HepG2 (cell line): ENCODE results near the gene SRCIN1. TPM values are rescaled to one million over a fixed set of nuclear protein-coding genes. Genes with fewer than 3 reads are reported as not detected.
A peak's percentile ranks its signal among the peaks of the same experiment; 100 is the strongest.

ENCODE experiments used
- ASH2L ChIP-seq: fragments of 300-600, 200-600 bp; sonication (generic); IDR thresholded peaks from 2 replicates; pipeline ENCODE4 v1.7.0; 2017; ENCODE audit warnings: low read depth, mild to moderate bottlenecking, moderate library complexity, mixed read lengths, low read length; ENCODE audit not compliant: insufficient read length
- CC2D1A ChIP-seq: sonication (generic); formaldehyde crosslinking; IDR thresholded peaks from 2 replicates; pipeline ENCODE4 v1.8.1; 2023; ENCODE audit warnings: mild to moderate bottlenecking, missing genetic modification reagents
- DNMT3B ChIP-seq: conservative IDR thresholded peaks from 2 replicates; pipeline ENCODE4 v1.6.1; 2016; ENCODE audit warnings: missing biosample characterization, control low read depth
- EED ChIP-seq: sonication (generic); formaldehyde crosslinking; IDR thresholded peaks from 2 replicates; pipeline ENCODE4 v1.5.0; 2020; ENCODE audit warnings: mild to moderate bottlenecking, missing genetic modification reagents
- FOXJ3 ChIP-seq: sonication (generic); formaldehyde crosslinking; IDR thresholded peaks from 2 replicates; pipeline ENCODE4 v1.4.0; 2020; ENCODE audit warnings: missing genetic modification reagents, mild to moderate bottlenecking, borderline replicate concordance
- HMGA1 ChIP-seq: sonication (generic); formaldehyde crosslinking; conservative IDR thresholded peaks from 2 replicates; pipeline ENCODE4 v1.4.0; 2020; ENCODE audit warnings: missing genetic modification reagents
- HNRNPUL1 ChIP-seq: fragments of 200-400 bp; formaldehyde crosslinking; IDR thresholded peaks from 2 replicates; pipeline ENCODE4 v1.6.1; 2017; ENCODE audit warnings: low read depth, mild to moderate bottlenecking, low read length, moderate library complexity
- KDM2A ChIP-seq: sonication (generic); formaldehyde crosslinking; IDR thresholded peaks from 2 replicates; pipeline ENCODE4 v1.4.0; 2020; ENCODE audit warnings: low read depth, missing genetic modification reagents, borderline replicate concordance
- POLR2AphosphoS5 ChIP-seq: IDR thresholded peaks from 2 replicates; pipeline ENCODE4 v1.6.1; 2012; ENCODE audit warnings: low read depth, low read length
- RAD51 ChIP-seq: fragments of 450-650 bp; IDR thresholded peaks from 2 replicates; pipeline ENCODE4 v1.6.1; 2016; ENCODE audit warnings: borderline replicate concordance
- REXO4 ChIP-seq: sonication (generic); formaldehyde crosslinking; IDR thresholded peaks from 2 replicates; pipeline ENCODE4 v1.8.0; 2022; ENCODE audit warnings: missing genetic modification reagents, mild to moderate bottlenecking, borderline replicate concordance
- RNF219 ChIP-seq: sonication (generic); formaldehyde crosslinking; IDR thresholded peaks from 2 replicates; pipeline ENCODE4 v1.5.0; 2020; ENCODE audit warnings: mild to moderate bottlenecking, missing genetic modification reagents
- SAP130 ChIP-seq: IDR thresholded peaks from 2 replicates; pipeline ENCODE4 v1.6.1; 2016; ENCODE audit warnings: low read depth
- ZBTB10 ChIP-seq: sonication (generic); formaldehyde crosslinking; IDR thresholded peaks from 2 replicates; pipeline ENCODE4 v1.4.0; 2020; ENCODE audit warnings: missing genetic modification reagents, borderline replicate concordance
- ZBTB7A ChIP-seq: sonication (generic); formaldehyde crosslinking; IDR thresholded peaks from 2 replicates; pipeline ENCODE4 v1.8.0; 2022; ENCODE audit warnings: mild to moderate bottlenecking, missing genetic modification reagents
- ZKSCAN1 ChIP-seq: fragments of 150-350 bp; IDR thresholded peaks from 2 replicates; pipeline ENCODE4 v1.6.1; 2014; ENCODE audit warnings: low read length
- ZNF274 ChIP-seq: sonication (generic); formaldehyde crosslinking; IDR thresholded peaks from 2 replicates; pipeline ENCODE4 v1.5.1; 2020; ENCODE audit warnings: mild to moderate bottlenecking, missing genetic modification reagents
- ZNF33A ChIP-seq: sonication (generic); formaldehyde crosslinking; IDR thresholded peaks from 2 replicates; pipeline ENCODE4 v1.5.1; 2020; ENCODE audit warnings: missing genetic modification reagents, mild to moderate bottlenecking, moderate library complexity, borderline replicate concordance
- ZNF350 ChIP-seq: sonication (generic); formaldehyde crosslinking; IDR thresholded peaks from 2 replicates; pipeline ENCODE4 v1.4.0; 2020; ENCODE audit warnings: mild to moderate bottlenecking, low read depth, missing genetic modification reagents, borderline replicate concordance
- ZNF569 ChIP-seq: sonication (generic); formaldehyde crosslinking; IDR thresholded peaks from 2 replicates; pipeline ENCODE4 v1.5.0; 2020; ENCODE audit warnings: mild to moderate bottlenecking, missing genetic modification reagents, moderate library complexity, borderline replicate concordance
- ZNF775 ChIP-seq: sonication (generic); formaldehyde crosslinking; IDR thresholded peaks from 2 replicates; pipeline ENCODE4 v1.4.0; 2020; ENCODE audit warnings: missing genetic modification reagents, mild to moderate bottlenecking, moderate library complexity, borderline replicate concordance
- ZNF800 ChIP-seq: sonication (generic); formaldehyde crosslinking; IDR thresholded peaks from 2 replicates; pipeline ENCODE4 v1.4.0; 2020; ENCODE audit warnings: missing genetic modification reagents
- polyA plus RNA-seq, 8 experiments: library from polyadenylated mRNA; depleted of rRNA in 3 of 8; stranded (reverse) in 7 of 8; unstranded in 1 of 8; fragments of >200 nt; fragmentation: Illumina TruSeq in 4 of 8; extraction: Trizol in 4 of 8; gene quantifications; 2 replicates each; pipeline versions ENCODE4 v1.2.1 to v1.2.3, GENCODE V29; 2011 to 2016; ENCODE audit warnings: low read depth in 4 of 8, missing spikeins in 1 of 8, mixed read lengths in 1 of 8; ENCODE audit not compliant: insufficient read depth in 1 of 8
- total RNA-seq, 5 experiments: library from RNA; depleted of rRNA; stranded (reverse); fragments of >200 nt; fragmentation: Illumina TruSeq; extraction: Trizol; gene quantifications; 2 replicates each; pipeline ENCODE4 v1.2.3, GENCODE V29; 2016; ENCODE audit warnings: low read depth in 1 of 5

The SRCIN1 gene
- total and polyA plus RNA-seq, 2 of the 13 experiments (the other 11 are each of a cell fraction or from before 2014, with no cell fraction given) = 1.2 to 9.6 TPM

- peak; percentile 75 for TF ChIP-seq ZNF350 (CRISPR knock-in tag)
- peak; percentile 23 for TF ChIP-seq DNMT3B
- TF ChIP-seq ZKSCAN1 = no peak
- TF ChIP-seq ZNF274 (CRISPR knock-in tag) = peak; percentile 66; the same call in 1 of the 2 replicates
- TF ChIP-seq ZNF775 (CRISPR knock-in tag) = no peak
- no peak for TF ChIP-seq ASH2L
- TF ChIP-seq EED (CRISPR knock-in tag) = peak; percentile 55; the same call in 1 of the 2 replicates
- TF ChIP-seq HNRNPUL1 = no peak
- TF ChIP-seq ZNF33A (CRISPR knock-in tag) = no peak
- no peak for TF ChIP-seq RAD51
- no peak for TF ChIP-seq ZBTB7A (CRISPR knock-in tag)
- TF ChIP-seq FOXJ3 = no peak
- no peak for TF ChIP-seq REXO4 (CRISPR knock-in tag)
- TF ChIP-seq KDM2A (CRISPR knock-in tag) = peak; percentile 95
- no peak for TF ChIP-seq POLR2AphosphoS5
- TF ChIP-seq ZBTB10 (CRISPR knock-in tag) = no peak
- peak; percentile 82 for TF ChIP-seq SAP130 (CRISPR knock-in tag)
- 0 out of 2 replicates have a peak, but pooled peaks have one; percentile 57 for TF ChIP-seq CC2D1A (CRISPR knock-in tag)
- no peak for TF ChIP-seq RNF219 (CRISPR knock-in tag)
- TF ChIP-seq ZNF800 (CRISPR knock-in tag) = peak; percentile 99
- no peak for TF ChIP-seq ZNF569
- no peak for TF ChIP-seq HMGA1 (CRISPR knock-in tag)
These were observed 47.7 kb downstream of the SRCIN1 start (continued) for GRCh38 chr17:38557836-38558727.
